H1 (cell line): Measurements from ENCODE around the gene MMUT. TPM values are rescaled to one million over a fixed set of nuclear protein-coding genes. Genes with fewer than 3 reads are reported as not detected.

Source experiments
- CTCF ChIA-PET: fragments of 300-600 bp; sonication (Branson Sonifier 250); formaldehyde crosslinking; loops from one replicate; lab custom pipeline; 2021; ENCODE audit not compliant: partially characterized antibody; lab: Charles Lee
- POLR2A ChIA-PET: fragments of 300-600 bp; sonication (Branson Sonifier 250); formaldehyde crosslinking; loops from one replicate; lab custom pipeline; 2021; ENCODE audit warnings: inconsistent platforms; ENCODE audit not compliant: partially characterized antibody; lab: Charles Lee
- DNase-seq, 2 experiments: peaks; one replicate each; pipeline versions ENCODE4 v3.0.0 to v3.0.0-alpha.2; 2010 to 2022; ENCODE audit warnings: low spot score in 2 of 2, low read depth in 1 of 2, mixed read lengths in 1 of 2
- FAIRE-seq: peaks from 2 replicates; lab custom pipeline; 2011; peaks lifted over from hg19 to GRCh38; lab: Jason Lieb, UNC
- H2AFZ ChIP-seq: 2 replicates; pipeline ENCODE4 v1.8.1; 2012; ENCODE audit warnings: low read length, inconsistent platforms
- H2AK5ac ChIP-seq: 2 replicates; pipeline ENCODE4 v1.6.1; 2013; ENCODE audit warnings: low read depth, low read length
- H2BK120ac ChIP-seq: replicated peaks from 2 replicates; pipeline ENCODE3; 2013; ENCODE audit warnings: low read depth, low read length, inconsistent platforms
- H2BK12ac ChIP-seq: 2 replicates; pipeline ENCODE4 v1.6.1; 2013; ENCODE audit warnings: low read depth, low read length
- H2BK15ac ChIP-seq: 2 replicates; pipeline ENCODE4 v1.6.1; 2013; ENCODE audit warnings: low read length
- H2BK20ac ChIP-seq: 2 replicates; pipeline ENCODE4 v1.6.1; 2013; ENCODE audit warnings: low read length
- H2BK5ac ChIP-seq: 2 replicates; pipeline ENCODE4 v1.6.1; 2013; ENCODE audit warnings: low read depth, low read length
- H3K14ac ChIP-seq: 2 replicates; pipeline ENCODE4 v1.6.1; 2013; ENCODE audit warnings: inconsistent platforms; ENCODE audit not compliant: insufficient read length
- H3K18ac ChIP-seq: 2 replicates; pipeline ENCODE4 v1.6.1; 2013; ENCODE audit warnings: low read length; ENCODE audit errors: extremely low read depth
- H3K23ac ChIP-seq: 2 replicates; pipeline ENCODE4 v1.6.1; 2013; ENCODE audit warnings: inconsistent platforms; ENCODE audit not compliant: insufficient read length
- H3K23me2 ChIP-seq: 2 replicates; pipeline ENCODE4 v1.6.1; 2013; ENCODE audit warnings: low read depth, low read length
- H3K27ac ChIP-seq: 2 replicates; pipeline ENCODE4 v1.6.1; 2011; ENCODE audit warnings: low read depth, low read length, inconsistent platforms
- H3K27me3 ChIP-seq, 4 experiments: replicated peaks in 1 of 4; 1 replicate in 1 of 4; 2 replicates in 3 of 4; pipeline versions ENCODE4 v1.6.1 to v1.8.1; 2011 to 2013; ENCODE audit warnings: low read length in 3 of 4, mild to moderate bottlenecking in 3 of 4, inconsistent platforms in 2 of 4, mixed read lengths in 2 of 4, moderate library complexity in 1 of 4; ENCODE audit not compliant: control insufficient read depth in 3 of 4, insufficient read depth in 3 of 4; ENCODE audit errors: extremely low read depth in 1 of 4
- H3K36me3 ChIP-seq, 4 experiments: 2 replicates each; pipeline versions ENCODE4 v1.6.1 to v1.8.1; 2011 to 2013; ENCODE audit warnings: mild to moderate bottlenecking in 4 of 4, low read length in 3 of 4, moderate library complexity in 2 of 4, control low read depth in 1 of 4, inconsistent platforms in 1 of 4; ENCODE audit not compliant: insufficient read depth in 4 of 4, control insufficient read depth in 2 of 4
- H3K4ac ChIP-seq: replicated peaks from 2 replicates; pipeline ENCODE3; 2013; ENCODE audit warnings: low read length, low read depth, mixed read lengths, inconsistent platforms; ENCODE audit not compliant: insufficient read length
- H3K4me1 ChIP-seq, 4 experiments: replicated peaks in 1 of 4; 1 replicate in 1 of 4; 2 replicates in 3 of 4; pipeline versions ENCODE4 v1.6.1 to v1.8.1; 2011 to 2013; ENCODE audit warnings: low read length in 3 of 4, inconsistent platforms in 2 of 4, mixed read lengths in 1 of 4; ENCODE audit not compliant: insufficient read depth in 4 of 4, control insufficient read depth in 3 of 4
- H3K4me2 ChIP-seq, 2 experiments: 2 replicates each; pipeline versions ENCODE4 v1.6.1 to v1.8.1; 2011 to 2013; ENCODE audit warnings: low read depth in 2 of 2, low read length in 2 of 2, control low read depth in 1 of 2, inconsistent platforms in 1 of 2, mild to moderate bottlenecking in 1 of 2; ENCODE audit not compliant: insufficient read depth in 1 of 2
- H3K4me3 ChIP-seq, 4 experiments: fragments of 200-600, 300-600 bp in 1 of 4; sonication (generic), shearing (Covaris generic), sonication (Bioruptor Twin) in 1 of 4; 2 replicates each; pipeline versions ENCODE4 v1.5.1 to v1.8.1; 2011 to 2016; ENCODE audit warnings: low read length in 4 of 4, low read depth in 3 of 4, control low read depth in 2 of 4, inconsistent platforms in 2 of 4, mild to moderate bottlenecking in 2 of 4, mixed read lengths in 1 of 4, moderate library complexity in 1 of 4; ENCODE audit not compliant: insufficient read depth in 2 of 4; ENCODE audit errors: extremely low read depth in 1 of 4
- H3K56ac ChIP-seq: replicated peaks from 2 replicates; pipeline ENCODE3; 2013; ENCODE audit warnings: low read depth, mild to moderate bottlenecking, mixed read lengths, low read length, inconsistent platforms; ENCODE audit not compliant: insufficient read length
- H3K79me1 ChIP-seq: 2 replicates; pipeline ENCODE4 v1.6.1; 2013; ENCODE audit warnings: low read depth, low read length, control low read depth
- H3K79me2 ChIP-seq, 2 experiments: 2 replicates each; pipeline versions ENCODE4 v1.6.1 to v1.8.1; 2012 to 2013; ENCODE audit warnings: low read length in 2 of 2, mild to moderate bottlenecking in 2 of 2, inconsistent platforms in 1 of 2; ENCODE audit not compliant: insufficient read depth in 2 of 2, control insufficient read depth in 1 of 2
- H3K9ac ChIP-seq, 4 experiments: replicated peaks in 1 of 4; 1 replicate in 1 of 4; 2 replicates in 3 of 4; pipeline versions ENCODE4 v1.6.1 to v1.8.1; 2011 to 2013; ENCODE audit warnings: low read depth in 3 of 4, low read length in 3 of 4, control low read depth in 2 of 4, mild to moderate bottlenecking in 2 of 4, moderate library complexity in 2 of 4, inconsistent platforms in 1 of 4; ENCODE audit errors: extremely low read depth in 1 of 4
- H3K9me3 ChIP-seq, 2 experiments: 2 replicates each; pipeline versions ENCODE4 v1.6.1 to v1.8.1; 2012 to 2013; ENCODE audit warnings: mild to moderate bottlenecking in 2 of 2, moderate library complexity in 2 of 2, control low read depth in 1 of 2, inconsistent platforms in 1 of 2, low read depth in 1 of 2, low read length in 1 of 2, mixed read lengths in 1 of 2; ENCODE audit not compliant: insufficient read depth in 2 of 2
- H4K20me1 ChIP-seq, 2 experiments: replicated peaks in 1 of 2; 2 replicates each; pipeline versions ENCODE3 to v1.8.1; 2011 to 2013; ENCODE audit warnings: inconsistent platforms in 2 of 2, low read length in 2 of 2, mild to moderate bottlenecking in 1 of 2; ENCODE audit not compliant: insufficient read depth in 2 of 2, control insufficient read depth in 1 of 2
- H4K5ac ChIP-seq: 2 replicates; pipeline ENCODE4 v1.6.1; 2013; ENCODE audit warnings: low read length, low read depth, mixed read lengths, inconsistent platforms; ENCODE audit not compliant: insufficient read length
- H4K8ac ChIP-seq: 2 replicates; pipeline ENCODE4 v1.8.0; 2013; ENCODE audit warnings: mild to moderate bottlenecking, moderate library complexity, low read length, inconsistent platforms; ENCODE audit not compliant: insufficient read depth; ENCODE audit errors: extremely low read depth
- H4K91ac ChIP-seq: replicated peaks from 2 replicates; pipeline ENCODE3; 2013; ENCODE audit warnings: low read length, mixed read lengths, inconsistent platforms; ENCODE audit not compliant: insufficient read length
- BACH1 ChIP-seq: IDR thresholded peaks from 2 replicates; pipeline ENCODE4 v1.6.1; 2012; ENCODE audit warnings: low read length, improper control_type of control experiment
- BCL11A ChIP-seq, 2 experiments: IDR thresholded peaks; one replicate each; pipeline ENCODE4 v1.6.1; 2011; ENCODE audit warnings: low read depth in 2 of 2, low read length in 2 of 2, mild to moderate bottlenecking in 2 of 2
- CHD2 ChIP-seq: IDR thresholded peaks from 2 replicates; pipeline ENCODE4 v1.6.1; 2012; ENCODE audit warnings: low read length, improper control_type of control experiment
- CREB1 ChIP-seq: IDR thresholded peaks from 2 replicates; pipeline ENCODE4 v1.6.1; 2012; ENCODE audit warnings: inconsistent platforms
- CTBP2 ChIP-seq: IDR thresholded peaks from 2 replicates; pipeline ENCODE4 v1.7.0; 2011; ENCODE audit warnings: borderline replicate concordance, mild to moderate bottlenecking, moderate library complexity, mixed read lengths, low read length; ENCODE audit not compliant: insufficient read depth, insufficient read length
- HDAC2 ChIP-seq, 2 experiments: fragments of 300-600 bp in 1 of 2; sonication (generic) in 1 of 2; IDR thresholded peaks; 2 replicates each; pipeline ENCODE4 v1.6.1; 2011 to 2012; ENCODE audit warnings: low read depth in 2 of 2, low read length in 2 of 2, mild to moderate bottlenecking in 2 of 2, moderate library complexity in 2 of 2, borderline replicate concordance in 1 of 2, inconsistent platforms in 1 of 2
- KDM1A ChIP-seq: fragments of 200-600, 300-600 bp; sonication (generic); IDR thresholded peaks from 2 replicates; pipeline ENCODE4 v1.7.1; 2016; ENCODE audit warnings: mild to moderate bottlenecking, low read length, borderline replicate concordance
- KDM4A ChIP-seq: IDR thresholded peaks from one replicate; pipeline ENCODE4 v1.7.1; 2012; ENCODE audit warnings: low read depth, mild to moderate bottlenecking, moderate library complexity, low read length, inconsistent platforms; ENCODE audit not compliant: severe bottlenecking
- NRF1 ChIP-seq: IDR thresholded peaks from 2 replicates; pipeline ENCODE4 v1.6.1; 2011; ENCODE audit warnings: mild to moderate bottlenecking, low read depth, low read length, improper control_type of control experiment
- SP1 ChIP-seq: IDR thresholded peaks from 2 replicates; pipeline ENCODE4 v1.6.1; 2011; ENCODE audit warnings: low read depth, low read length
- TAF1 ChIP-seq: IDR thresholded peaks from 2 replicates; pipeline ENCODE4 v1.6.1; 2011; ENCODE audit warnings: mild to moderate bottlenecking, low read depth, low read length
- TEAD4 ChIP-seq: IDR thresholded peaks from 2 replicates; pipeline ENCODE4 v1.6.1; 2012; ENCODE audit warnings: low read depth, low read length, inconsistent platforms, mixed read lengths
- WGBS, 2 experiments: shearing (Covaris generic) in 1 of 2; methylation state at CpG; one replicate each; pipeline versions ENCODE4 v1.1.6 to v1.1.7; 2013 to 2015; ENCODE audit warnings: low lambda C conversion rate in 2 of 2, mixed read lengths in 2 of 2, inconsistent platforms in 1 of 2, low coverage in 1 of 2, missing lambda C conversion rate in 1 of 2; ENCODE audit not compliant: insufficient replicate concordance in 2 of 2, insufficient coverage in 1 of 2, insufficient read length in 1 of 2; ENCODE audit errors: extremely low coverage in 1 of 2, missing lambda C conversion rate in 1 of 2; 5-methylcytosine and 5-hydroxymethylcytosine counted together
- polyA plus RNA-seq, 7 experiments: library from polyadenylated mRNA; depleted of rRNA in 3 of 7; stranded (reverse) in 5 of 7; unstranded in 2 of 7; fragments of >200 nt in 5 of 7; fragments of 200-250 nt in 2 of 7; gene quantifications; 1 replicate in 5 of 7; 2 replicates in 1 of 7; 4 replicates in 1 of 7; pipeline versions ENCODE4 v1.2.1 to v1.2.3, GENCODE V29; 2011 to 2013; ENCODE audit warnings: missing spikeins in 2 of 7, mixed read lengths in 2 of 7
- total RNA-seq: library from RNA; stranded (reverse); fragmentation: NEBNext Ultra II Directional; extraction: Animal tissue kit (Norgen Biotek cat#: 25700); gene quantifications from 2 replicates; pipeline ENCODE4 v1.2.1, GENCODE V29; 2021
- TF ChIP-seq, protein P1 (sequence below): IDR thresholded peaks from 2 replicates; pipeline ENCODE4 v1.6.1; 2011; ENCODE audit warnings: low read depth, mild to moderate bottlenecking, low read length; ENCODE audit not compliant: insufficient read depth
- TF ChIP-seq, protein P2 (sequence below): IDR thresholded peaks from 2 replicates; pipeline ENCODE4 v1.6.1; 2012; ENCODE audit warnings: inconsistent platforms

MMUT gene
- total and polyA plus RNA-seq, 2 of the 8 experiments (the other 6 are each of a cell fraction or from before 2014, with no cell fraction given), result 5.2 to 13.0 TPM

DNA sequence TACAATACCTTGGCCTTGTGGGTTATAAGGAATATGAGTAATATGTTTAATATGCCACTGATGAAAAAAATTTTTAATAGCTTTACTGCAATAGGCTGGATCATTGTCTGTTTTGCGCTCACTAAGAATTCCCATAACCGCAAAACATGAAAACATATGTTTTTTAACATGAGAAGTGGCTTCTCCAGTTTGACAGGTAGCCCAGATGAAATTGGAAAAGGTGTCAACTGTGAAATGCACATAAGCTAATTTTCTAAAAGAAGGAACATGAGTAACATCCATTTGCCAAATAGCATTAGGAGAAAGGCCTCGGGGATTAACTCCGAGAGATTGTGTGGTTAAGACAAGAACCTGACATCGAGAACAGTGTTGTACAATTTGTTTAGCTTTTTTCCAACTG is 41.6 kb upstream of the MMUT start:
- H4K20me1 ChIP-seq, result no peaks in the 10 kb centered on the region
- no peak overlapping the region for H4K8ac ChIP-seq
- H3K36me3 ChIP-seq, result no peaks in the 10 kb centered on the region
- no peak overlapping the region for H2BK120ac ChIP-seq
- CTCF ChIA-PET, result interaction anchor here (0.8 kb wide), 1 partner anchor 27 kb away, joined by 3 read pairs; no protein-coding TSS in a partner anchor
- no peak overlapping the region for H2AFZ ChIP-seq
- no peak overlapping the region for H3K23ac ChIP-seq
- H2BK12ac ChIP-seq, result no peak overlapping the region
- no peak overlapping the region for H3K4me2 ChIP-seq
- no peaks in the 10 kb centered on the region for H3K23me2 ChIP-seq
- H4K91ac ChIP-seq, result no peak overlapping the region
- H3K79me2 ChIP-seq, result no peaks in the 10 kb centered on the region
- no peak overlapping the region for H2AK5ac ChIP-seq
- FAIRE-seq, result no peak
- H3K4me3 ChIP-seq, result no peak overlapping the region
- H3K27me3 ChIP-seq, result no peaks in the 10 kb centered on the region
- no peak overlapping the region for H3K56ac ChIP-seq
- no peak overlapping the region for H3K14ac ChIP-seq
- POLR2A ChIA-PET, result no interaction called here
- H3K9me3 ChIP-seq, result peaks cover 2 to 5% of the 10 kb centered on the region in 2 experiments
- H3K18ac ChIP-seq, result no peak overlapping the region
- no peak overlapping the region for H3K9ac ChIP-seq
- no peak overlapping the region for H2BK15ac ChIP-seq
- H3K27ac ChIP-seq, result no peak overlapping the region
- 72% methylated on average over 5 of the region's 5 CpGs; no CpG with 5 or more reads in 1 of the 2 experiments for WGBS, 2 experiments
- no peaks in the 10 kb centered on the region for H3K79me1 ChIP-seq
- no peaks in the 10 kb centered on the region for H3K4me1 ChIP-seq
- H3K4ac ChIP-seq, result no peak overlapping the region
- H2BK20ac ChIP-seq, result no peak overlapping the region
- no peak for DNase-seq
- no peak overlapping the region for H2BK5ac ChIP-seq
- no peak overlapping the region for H4K5ac ChIP-seq
- no peak for TF ChIP-seq TEAD4
- TF ChIP-seq CREB1, result no peak
- TF ChIP-seq, protein P1, sequence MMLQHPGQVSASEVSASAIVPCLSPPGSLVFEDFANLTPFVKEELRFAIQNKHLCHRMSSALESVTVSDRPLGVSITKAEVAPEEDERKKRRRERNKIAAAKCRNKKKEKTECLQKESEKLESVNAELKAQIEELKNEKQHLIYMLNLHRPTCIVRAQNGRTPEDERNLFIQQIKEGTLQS, result no peak
- TF ChIP-seq HDAC2 (IDR thresholded peaks at IDR 0.05; ENCODE audit: borderline replicate concordance in 1 of 2, low read depth in 2 of 2, low read length in 2 of 2), result no peak
- TF ChIP-seq CHD2, result no peak
- TF ChIP-seq SP1, result no peak
- TF ChIP-seq, protein P2, sequence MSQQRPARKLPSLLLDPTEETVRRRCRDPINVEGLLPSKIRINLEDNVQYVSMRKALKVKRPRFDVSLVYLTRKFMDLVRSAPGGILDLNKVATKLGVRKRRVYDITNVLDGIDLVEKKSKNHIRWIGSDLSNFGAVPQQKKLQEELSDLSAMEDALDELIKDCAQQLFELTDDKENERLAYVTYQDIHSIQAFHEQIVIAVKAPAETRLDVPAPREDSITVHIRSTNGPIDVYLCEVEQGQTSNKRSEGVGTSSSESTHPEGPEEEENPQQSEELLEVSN, result no peak
- TF ChIP-seq TAF1, result no peak
- no peak for TF ChIP-seq KDM1A
- TF ChIP-seq BACH1, result no peak
- TF ChIP-seq KDM4A, result no peak
- TF ChIP-seq CTBP2, result no peak
- no peak for TF ChIP-seq BCL11A (IDR thresholded peaks at IDR 0.05; ENCODE audit: low read depth in 2 of 2, low read length in 2 of 2)
- no peak for TF ChIP-seq NRF1
